GM12891 (cell line): ENCODE measurements around the gene SLC1A1.

Source experiments
- PAX5 ChIP-seq: IDR thresholded peaks from 2 replicates; pipeline ENCODE4 v1.6.1; 2011; ENCODE audit warnings: low read length, moderate library complexity, mild to moderate bottlenecking; ENCODE audit not compliant: insufficient read depth, severe bottlenecking
- POLR2A ChIP-seq: IDR thresholded peaks from 2 replicates; pipeline ENCODE4 v1.6.1; 2011; ENCODE audit warnings: low read depth, low read length, control low read depth
- POLR2AphosphoS5 ChIP-seq: IDR thresholded peaks from 2 replicates; pipeline ENCODE4 v1.6.1; 2011; ENCODE audit warnings: low read depth, low read length, control low read depth
- SPI1 ChIP-seq: IDR thresholded peaks from 2 replicates; pipeline ENCODE4 v1.6.1; 2011; ENCODE audit warnings: low read depth, low read length, control low read depth
- TAF1 ChIP-seq: IDR thresholded peaks from 2 replicates; pipeline ENCODE4 v1.6.1; 2011; ENCODE audit warnings: low read depth, low read length, control low read depth

DNA sequence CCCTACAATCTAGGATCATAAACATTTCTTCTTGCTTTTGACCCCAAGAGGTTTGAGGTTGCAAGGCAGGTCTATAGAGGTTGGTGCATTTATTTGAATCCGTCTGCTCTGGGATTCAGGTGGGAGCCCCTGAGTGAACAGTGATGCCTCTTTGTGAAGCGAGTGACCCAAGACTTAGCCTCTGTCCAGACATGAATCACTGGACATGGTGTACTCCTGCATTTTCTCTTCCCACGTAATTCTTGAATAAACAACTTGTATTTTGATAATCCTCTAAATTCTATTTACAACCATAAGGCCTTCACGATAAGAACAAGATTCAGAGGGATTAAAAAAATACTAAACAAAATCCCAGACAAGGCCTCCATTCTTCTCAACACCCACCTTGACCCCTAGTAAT, 104.3 kb downstream of the SLC1A1 start:
- no peak for TF ChIP-seq POLR2A
- no peak for TF ChIP-seq SPI1
- no peak for TF ChIP-seq POLR2AphosphoS5
- TF ChIP-seq TAF1 = no peak
- TF ChIP-seq PAX5 = no peak
